ENCODE measurements around the gene ACHE.
"Not testable (repeated sequence)": the region's sequence is repeated elsewhere in the genome, so short reads cannot be mapped to it uniquely, and the experiment has no call there.

- TF ChIP-seq, protein P1, sequence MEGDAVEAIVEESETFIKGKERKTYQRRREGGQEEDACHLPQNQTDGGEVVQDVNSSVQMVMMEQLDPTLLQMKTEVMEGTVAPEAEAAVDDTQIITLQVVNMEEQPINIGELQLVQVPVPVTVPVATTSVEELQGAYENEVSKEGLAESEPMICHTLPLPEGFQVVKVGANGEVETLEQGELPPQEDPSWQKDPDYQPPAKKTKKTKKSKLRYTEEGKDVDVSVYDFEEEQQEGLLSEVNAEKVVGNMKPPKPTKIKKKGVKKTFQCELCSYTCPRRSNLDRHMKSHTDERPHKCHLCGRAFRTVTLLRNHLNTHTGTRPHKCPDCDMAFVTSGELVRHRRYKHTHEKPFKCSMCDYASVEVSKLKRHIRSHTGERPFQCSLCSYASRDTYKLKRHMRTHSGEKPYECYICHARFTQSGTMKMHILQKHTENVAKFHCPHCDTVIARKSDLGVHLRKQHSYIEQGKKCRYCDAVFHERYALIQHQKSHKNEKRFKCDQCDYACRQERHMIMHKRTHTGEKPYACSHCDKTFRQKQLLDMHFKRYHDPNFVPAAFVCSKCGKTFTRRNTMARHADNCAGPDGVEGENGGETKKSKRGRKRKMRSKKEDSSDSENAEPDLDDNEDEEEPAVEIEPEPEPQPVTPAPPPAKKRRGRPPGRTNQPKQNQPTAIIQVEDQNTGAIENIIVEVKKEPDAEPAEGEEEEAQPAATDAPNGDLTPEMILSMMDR (IDR thresholded peaks at IDR 0.05), result not testable (repeated sequence)
- not testable (repeated sequence) for TF ChIP-seq POLR2A (IDR thresholded peaks at IDR 0.05; ENCODE audit: low read depth)
Observed at GRCh38 chr7:100936167-100936566, 40.5 kb upstream of the ACHE start.
